Medulla oblongata (tissue), 1 donor: Measurements from ENCODE around the gene SMLR1.

Source experiments
- DNase-seq: peaks from one replicate; pipeline ENCODE4 v3.0.0-alpha.2; 2015; ENCODE audit errors: extremely low spot score

Gene SMLR1

GRCh38 chr6:130824978-130825694, 2.1 kb upstream of the SMLR1 start:
- DNase-seq, result no peak

- no peak for DNase-seq
Measured at GRCh38 chr6:130825772-130826441, 1.3 kb upstream of the SMLR1 start.

GRCh38 chr6:130826442-130827246, 562 bp upstream of the SMLR1 start:
- no peak for DNase-seq

- DNase-seq, result no peak
Measured at GRCh38 chr6:130829333-130829910, 2.2 kb downstream of the SMLR1 start.

- DNase-seq, result no peak
Measured at GRCh38 chr6:130831607-130832006, 4.4 kb downstream of the SMLR1 start.

GRCh38 chr6:130833569-130833968, 6.4 kb downstream of the SMLR1 start:
- DNase-seq, result no peak

GRCh38 chr6:130834482-130835251, 7.5 kb downstream of the SMLR1 start:
- DNase-seq, result no peak

- no peak for DNase-seq
Measured at GRCh38 chr6:130836055-130836640, 8.9 kb downstream of the SMLR1 start.

GRCh38 chr6:130837067-130837466, 9.9 kb downstream of the SMLR1 start:
- DNase-seq, result no peak

GRCh38 chr6:130838250-130838860, 11.1 kb downstream of the SMLR1 start:
- DNase-seq, result no peak

- no peak for DNase-seq
Measured at GRCh38 chr6:130838951-130839350, 11.7 kb downstream of the SMLR1 start.

GRCh38 chr6:130839379-130839778, 12.2 kb downstream of the SMLR1 start:
- DNase-seq, result no peak

GRCh38 chr6:130840050-130840449, 12.8 kb downstream of the SMLR1 start:
- no peak for DNase-seq

GRCh38 chr6:130841128-130841728, 14.0 kb downstream of the SMLR1 start:
- no peak for DNase-seq

- DNase-seq, result peak; percentile 44
Measured at GRCh38 chr6:130843575-130844320, 16.5 kb downstream of the SMLR1 start.

- no peak for DNase-seq
Measured at GRCh38 chr6:130846501-130846900, 19.3 kb downstream of the SMLR1 start.

GRCh38 chr6:130847001-130847910, 20.1 kb downstream of the SMLR1 start:
- no peak for DNase-seq

GRCh38 chr6:130848945-130849344, 21.7 kb downstream of the SMLR1 start:
- no peak for DNase-seq
